Measurements from ENCODE around the gene EBLN1.

EBLN1 gene

GRCh38 chr10:22217842-22218241 is at the start of gene EBLN1:
Gene EBLN1, minus strand, starts transcription at chr10:22218015. Its CDS starts 8,032 bp downstream, at chr10:22209983.
- DNase-seq (ENCODE audit: low spot score) = no peak

GRCh38 chr10:22265839-22266537 is 48.2 kb upstream of the EBLN1 start:
- DNase-seq (ENCODE audit: low spot score) = no peak

GRCh38 chr10:22263106-22263505 is 45.3 kb upstream of the EBLN1 start:
- DNase-seq (ENCODE audit: low spot score) = no peak

- no peak for DNase-seq (ENCODE audit: low spot score)
These were observed 41.5 kb upstream of the EBLN1 start for GRCh38 chr10:22259280-22259679.

- DNase-seq (ENCODE audit: low spot score) = peak; percentile 53
These were observed 40.7 kb upstream of the EBLN1 start for GRCh38 chr10:22258471-22258870.

GRCh38 chr10:22253580-22253882 is 35.7 kb upstream of the EBLN1 start:
- DNase-seq (ENCODE audit: low spot score) = peak; percentile 38

GRCh38 chr10:22252801-22253579 is 35.2 kb upstream of the EBLN1 start:
- DNase-seq (ENCODE audit: low spot score) = peak; percentile 57

GRCh38 chr10:22252224-22252800 is 34.5 kb upstream of the EBLN1 start:
- DNase-seq (ENCODE audit: low spot score) = peak; percentile 75

- DNase-seq (ENCODE audit: low spot score) = peak; percentile 84
These were observed 34.0 kb upstream of the EBLN1 start for GRCh38 chr10:22251751-22252223.

GRCh38 chr10:22250897-22251660 is 33.3 kb upstream of the EBLN1 start:
- peak; percentile 59 for DNase-seq (ENCODE audit: low spot score)

GRCh38 chr10:22247636-22248035 is 29.8 kb upstream of the EBLN1 start:
- no peak for DNase-seq (ENCODE audit: low spot score)

- DNase-seq (ENCODE audit: low spot score) = no peak
These were observed 29.0 kb upstream of the EBLN1 start for GRCh38 chr10:22246680-22247391.

GRCh38 chr10:22245567-22245966 is 27.8 kb upstream of the EBLN1 start:
- no peak for DNase-seq (ENCODE audit: low spot score)

GRCh38 chr10:22244855-22245254 is 27.0 kb upstream of the EBLN1 start:
- DNase-seq (ENCODE audit: low spot score) = no peak

- DNase-seq (ENCODE audit: low spot score) = no peak
These were observed 26.2 kb upstream of the EBLN1 start for GRCh38 chr10:22244001-22244400.

GRCh38 chr10:22243321-22243720 is 25.5 kb upstream of the EBLN1 start:
- no peak for DNase-seq (ENCODE audit: low spot score)

- DNase-seq (ENCODE audit: low spot score) = no peak
These were observed 13.4 kb upstream of the EBLN1 start for GRCh38 chr10:22231260-22231659.

GRCh38 chr10:22230158-22230833 is 12.5 kb upstream of the EBLN1 start:
- DNase-seq (ENCODE audit: low spot score) = peak; percentile 51

- DNase-seq (ENCODE audit: low spot score) = peak; percentile 51
These were observed 12.0 kb upstream of the EBLN1 start for GRCh38 chr10:22229802-22230157.

GRCh38 chr10:22228943-22229801 is 11.4 kb upstream of the EBLN1 start:
- DNase-seq (ENCODE audit: low spot score) = peak; percentile 90

Data from globus pallidus (tissue), 1 donor.